Endothelial cell of umbilical vein (primary cell): ENCODE data around the gene LHFPL2. TPM values are rescaled to one million over a fixed set of nuclear protein-coding genes. Genes with fewer than 3 reads are reported as not detected.

Experiments
- BruUV-seq: library from RNA; stranded (reverse); fragments of 400-500 nt; replicated peaks from 2 replicates; lab custom pipeline; 2021; lab: Mats Ljungman, UMichigan
- CTCF ChIA-PET: fragments of 300-600, 350-600 bp; sonication (Branson Sonifier 250); formaldehyde crosslinking; loops from one replicate; lab custom pipeline; 2021; ENCODE audit warnings: antibody characterized with exemption, inconsistent platforms; lab: Charles Lee
- POLR2A ChIA-PET: fragments of 300-600, 350-600 bp; sonication (Branson Sonifier 250); formaldehyde crosslinking; loops from one replicate; lab custom pipeline; 2021; ENCODE audit warnings: antibody characterized with exemption, inconsistent platforms; lab: Charles Lee
- DNase-seq: peaks from one replicate; pipeline ENCODE4 v3.0.0-alpha.2; 2011; ENCODE audit warnings: low read depth, low spot score
- FAIRE-seq: peaks from 2 replicates; lab custom pipeline; 2011; peaks lifted over from hg19 to GRCh38; lab: Jason Lieb, UNC
- H2AFZ ChIP-seq: 2 replicates; pipeline ENCODE4 v1.6.0; 2012; ENCODE audit warnings: low read depth, low read length, control low read depth, inconsistent platforms
- H3K27ac ChIP-seq: 2 replicates; pipeline ENCODE4 v1.5.1; 2011; ENCODE audit warnings: low read depth, mild to moderate bottlenecking, control low read depth, low read length, moderate library complexity; ENCODE audit not compliant: insufficient read depth
- H3K27me3 ChIP-seq, 2 experiments: 2 replicates each; pipeline versions ENCODE4 v1.6.0 to v1.6.1; 2011; ENCODE audit warnings: low read length in 2 of 2, mixed read lengths in 1 of 2; ENCODE audit not compliant: control insufficient read depth in 2 of 2, insufficient read depth in 2 of 2
- H3K36me3 ChIP-seq, 2 experiments: 2 replicates in 1 of 2; 3 replicates in 1 of 2; pipeline ENCODE4 v1.5.1; 2011; ENCODE audit warnings: low read length in 2 of 2, mild to moderate bottlenecking in 1 of 2, moderate library complexity in 1 of 2; ENCODE audit not compliant: control insufficient read depth in 2 of 2, insufficient read depth in 2 of 2; ENCODE audit errors: extremely low read depth in 1 of 2
- H3K4me1 ChIP-seq: 3 replicates; pipeline ENCODE4 v1.5.1; 2011; ENCODE audit warnings: mild to moderate bottlenecking, low read length; ENCODE audit not compliant: control insufficient read depth, insufficient read depth; ENCODE audit errors: extremely low read depth
- H3K4me2 ChIP-seq: 2 replicates; pipeline ENCODE4 v1.6.1; 2011; ENCODE audit warnings: low read length, control low read depth, mixed read lengths; ENCODE audit not compliant: insufficient read depth
- H3K4me3 ChIP-seq, 3 experiments: fragments of 200-600 bp in 1 of 3; sonication (generic), shearing (Covaris generic) in 1 of 3; replicated peaks in 1 of 3; 2 replicates each; pipeline ENCODE4 v1.5.1; 2011 to 2016; ENCODE audit warnings: control low read depth in 3 of 3, low read length in 3 of 3, mild to moderate bottlenecking in 2 of 3, inconsistent platforms in 1 of 3, low read depth in 1 of 3, moderate library complexity in 1 of 3; ENCODE audit not compliant: insufficient read depth in 1 of 3
- H3K79me2 ChIP-seq: 2 replicates; pipeline ENCODE4 v1.6.0; 2012; ENCODE audit warnings: low read length, inconsistent platforms; ENCODE audit not compliant: control insufficient read depth, insufficient read depth
- H3K9ac ChIP-seq: replicated peaks from 2 replicates; pipeline ENCODE3; 2011; ENCODE audit warnings: low read length, control low read depth; ENCODE audit not compliant: insufficient read depth; ENCODE audit errors: extremely low read depth
- H3K9me1 ChIP-seq: replicated peaks from 3 replicates; pipeline ENCODE4 v1.6.0; 2011; ENCODE audit warnings: mild to moderate bottlenecking, low read length; ENCODE audit not compliant: control insufficient read depth, insufficient read depth; ENCODE audit errors: extremely low read depth
- H3K9me3 ChIP-seq: replicated peaks from 2 replicates; pipeline ENCODE4 v1.5.1; 2012; ENCODE audit warnings: low read length, inconsistent platforms; ENCODE audit not compliant: control insufficient read depth, insufficient read depth
- H4K20me1 ChIP-seq: replicated peaks from 2 replicates; pipeline ENCODE3; 2011; ENCODE audit warnings: mild to moderate bottlenecking, low read length; ENCODE audit not compliant: control insufficient read depth, insufficient read depth; ENCODE audit errors: extremely low read depth
- EZH2 ChIP-seq: IDR thresholded peaks from 2 replicates; pipeline ENCODE4 v1.6.1; 2012; ENCODE audit warnings: borderline replicate concordance, low read depth, mild to moderate bottlenecking, moderate library complexity, low read length, inconsistent platforms; ENCODE audit not compliant: severe bottlenecking
- FOS ChIP-seq: IDR thresholded peaks from 2 replicates; pipeline ENCODE4 v1.6.1; 2011; ENCODE audit warnings: mild to moderate bottlenecking, low read length, moderate library complexity, borderline replicate concordance; ENCODE audit not compliant: insufficient read depth
- GATA2 ChIP-seq: IDR thresholded peaks from 2 replicates; pipeline ENCODE4 v1.7.0; 2011; ENCODE audit warnings: low read depth, mild to moderate bottlenecking, moderate library complexity, mixed read lengths, low read length; ENCODE audit not compliant: insufficient read length, insufficient read depth
- JUN ChIP-seq: IDR thresholded peaks from 2 replicates; pipeline ENCODE4 v1.6.1; 2011; ENCODE audit warnings: borderline replicate concordance, low read depth; ENCODE audit not compliant: insufficient read length, insufficient read depth
- MYC ChIP-seq: IDR thresholded peaks from one replicate; pipeline ENCODE4 v1.6.1; 2011; ENCODE audit warnings: mild to moderate bottlenecking, low read depth, low read length
- POLR2A ChIP-seq: IDR thresholded peaks from 2 replicates; pipeline ENCODE4 v1.6.1; 2012; ENCODE audit warnings: low read depth, mild to moderate bottlenecking, control low read depth, low read length
- POLR2AphosphoS5 ChIP-seq: IDR thresholded peaks from 2 replicates; pipeline ENCODE4 v1.6.1; 2012; ENCODE audit warnings: low read depth, mild to moderate bottlenecking, control low read depth, low read length, moderate library complexity; ENCODE audit not compliant: insufficient read depth
- dilution Hi-C: fragments of 300-500 bp; cut with MboI; formaldehyde crosslinking; loops from one replicate; pipeline ENCODE4 v1.15.0; 2019; ENCODE audit warnings: low sequenced_read_pairs; ENCODE audit not compliant: extremely low pct_ligation_motif_present
- intact Hi-C: fragments of 100-400 bp; cut with micrococcal nuclease; formaldehyde crosslinking; loops from one replicate; pipeline ENCODE4 v1.10.0; 2022
- polyA plus RNA-seq, 4 experiments: library from polyadenylated mRNA; depleted of rRNA in 3 of 4; stranded (reverse) in 3 of 4; unstranded in 1 of 4; fragments of >200 nt; gene quantifications; 2 replicates each; pipeline versions ENCODE4 v1.2.1 to v1.2.3, GENCODE V29; 2011 to 2012; ENCODE audit warnings: missing spikeins in 1 of 4
- total RNA-seq: library from RNA; stranded (reverse); gene quantifications from 2 replicates; pipeline ENCODE4 v1.2.3, GENCODE V29; 2021
- TF ChIP-seq, protein P1 (sequence below), 2 donors: IDR thresholded peaks; 1 replicate in 1 of 2; 2 replicates in 1 of 2; pipeline ENCODE4 v1.5.1; 2011; ENCODE audit warnings: low read length in 2 of 2, mild to moderate bottlenecking in 2 of 2, moderate library complexity in 2 of 2, control low read depth in 1 of 2, inconsistent platforms in 1 of 2, low read depth in 1 of 2; ENCODE audit not compliant: insufficient read depth in 1 of 2; ENCODE audit errors: extremely low read depth in 1 of 2
- TF ChIP-seq, protein P2 (sequence below): IDR thresholded peaks from 2 replicates; pipeline ENCODE4 v1.6.1; 2011; ENCODE audit not compliant: insufficient read depth, insufficient read length

Gene LHFPL2
- total and polyA plus RNA-seq, 2 donors (not counting 3 experiments of a cell fraction or from before 2014, with no cell fraction given), result 9.6 to 36.3 TPM

DNA sequence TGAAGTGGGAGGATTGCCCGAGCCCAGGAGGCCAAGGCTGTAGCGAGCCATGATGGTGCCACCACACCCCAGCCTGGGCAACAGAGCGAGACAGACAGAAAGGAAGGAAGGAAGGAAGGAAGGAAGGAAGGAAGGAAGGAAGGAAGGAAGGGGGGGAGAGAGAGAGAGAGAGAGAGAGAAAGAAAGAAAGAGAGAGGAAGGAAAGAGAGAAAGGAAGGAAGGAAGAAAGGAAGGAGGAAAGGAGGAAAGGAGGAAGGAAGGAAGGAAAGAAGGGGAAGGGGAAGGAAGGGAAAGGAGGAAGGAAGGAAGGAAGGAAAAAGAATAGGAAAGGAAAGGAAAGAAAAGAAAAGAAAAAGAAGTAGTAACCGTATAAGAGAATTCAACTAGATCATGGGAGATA lies 20.8 kb upstream of the LHFPL2 start:
- H4K20me1 ChIP-seq, result no peaks in the 10 kb centered on the region
- ChIA-PET POLR2A (no interaction called here), CTCF (no interaction called here)
- FAIRE-seq (no peak), DNase-seq (no peak)
- H3K4me1 ChIP-seq, result no peaks in the 10 kb centered on the region
- no peaks in the 10 kb centered on the region for H3K9me1 ChIP-seq
- no peak overlapping the region for H3K27ac ChIP-seq
- dilution Hi-C loops, result no loop called here
- no peak overlapping the region for H2AFZ ChIP-seq
- H3K27me3 ChIP-seq, result peaks cover 0 to 3% of the 10 kb centered on the region in 2 experiments
- no peaks in the 10 kb centered on the region for H3K79me2 ChIP-seq
- no peak for TF ChIP-seq EZH2
- no peak for TF ChIP-seq FOS
- TF ChIP-seq, protein P1, sequence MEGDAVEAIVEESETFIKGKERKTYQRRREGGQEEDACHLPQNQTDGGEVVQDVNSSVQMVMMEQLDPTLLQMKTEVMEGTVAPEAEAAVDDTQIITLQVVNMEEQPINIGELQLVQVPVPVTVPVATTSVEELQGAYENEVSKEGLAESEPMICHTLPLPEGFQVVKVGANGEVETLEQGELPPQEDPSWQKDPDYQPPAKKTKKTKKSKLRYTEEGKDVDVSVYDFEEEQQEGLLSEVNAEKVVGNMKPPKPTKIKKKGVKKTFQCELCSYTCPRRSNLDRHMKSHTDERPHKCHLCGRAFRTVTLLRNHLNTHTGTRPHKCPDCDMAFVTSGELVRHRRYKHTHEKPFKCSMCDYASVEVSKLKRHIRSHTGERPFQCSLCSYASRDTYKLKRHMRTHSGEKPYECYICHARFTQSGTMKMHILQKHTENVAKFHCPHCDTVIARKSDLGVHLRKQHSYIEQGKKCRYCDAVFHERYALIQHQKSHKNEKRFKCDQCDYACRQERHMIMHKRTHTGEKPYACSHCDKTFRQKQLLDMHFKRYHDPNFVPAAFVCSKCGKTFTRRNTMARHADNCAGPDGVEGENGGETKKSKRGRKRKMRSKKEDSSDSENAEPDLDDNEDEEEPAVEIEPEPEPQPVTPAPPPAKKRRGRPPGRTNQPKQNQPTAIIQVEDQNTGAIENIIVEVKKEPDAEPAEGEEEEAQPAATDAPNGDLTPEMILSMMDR (IDR thresholded peaks at IDR 0.05; ENCODE audit: extremely low read depth in 1 of 2, insufficient read depth in 1 of 2, low read depth in 1 of 2, low read length in 2 of 2), result no peak
- no peak for TF ChIP-seq JUN
- no peak for TF ChIP-seq GATA2
- no peak for TF ChIP-seq MYC
- TF ChIP-seq POLR2A, result no peak
- TF ChIP-seq POLR2AphosphoS5, result no peak
- TF ChIP-seq, protein P2, sequence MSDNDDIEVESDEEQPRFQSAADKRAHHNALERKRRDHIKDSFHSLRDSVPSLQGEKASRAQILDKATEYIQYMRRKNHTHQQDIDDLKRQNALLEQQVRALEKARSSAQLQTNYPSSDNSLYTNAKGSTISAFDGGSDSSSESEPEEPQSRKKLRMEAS, result no peak
- intact Hi-C loops, result no loop called here
- no peak overlapping the region for H3K4me2 ChIP-seq
- BruUV-seq, result no TSS peak
- H3K36me3 ChIP-seq, result no peaks in the 10 kb centered on the region
- no peak overlapping the region for H3K9ac ChIP-seq
- no peaks in the 10 kb centered on the region for H3K9me3 ChIP-seq
- no peak overlapping the region for H3K4me3 ChIP-seq
